Retinal pigment epithelial cell (primary cell): ENCODE measurements around the gene RPTOR.

ENCODE experiments used
- DNase-seq: peaks from one replicate; pipeline ENCODE4 v3.0.0-alpha.2; 2010; ENCODE audit warnings: low read depth
- H3K4me3 ChIP-seq: 2 replicates; pipeline ENCODE4 v1.5.1; 2011; ENCODE audit warnings: mild to moderate bottlenecking, low read length, control low read depth, moderate library complexity
- TF ChIP-seq, protein P1 (sequence below): conservative IDR thresholded peaks from 2 replicates; pipeline ENCODE4 v1.5.1; 2011; ENCODE audit warnings: low read depth, low read length, control low read depth, inconsistent platforms

RPTOR gene

DNA sequence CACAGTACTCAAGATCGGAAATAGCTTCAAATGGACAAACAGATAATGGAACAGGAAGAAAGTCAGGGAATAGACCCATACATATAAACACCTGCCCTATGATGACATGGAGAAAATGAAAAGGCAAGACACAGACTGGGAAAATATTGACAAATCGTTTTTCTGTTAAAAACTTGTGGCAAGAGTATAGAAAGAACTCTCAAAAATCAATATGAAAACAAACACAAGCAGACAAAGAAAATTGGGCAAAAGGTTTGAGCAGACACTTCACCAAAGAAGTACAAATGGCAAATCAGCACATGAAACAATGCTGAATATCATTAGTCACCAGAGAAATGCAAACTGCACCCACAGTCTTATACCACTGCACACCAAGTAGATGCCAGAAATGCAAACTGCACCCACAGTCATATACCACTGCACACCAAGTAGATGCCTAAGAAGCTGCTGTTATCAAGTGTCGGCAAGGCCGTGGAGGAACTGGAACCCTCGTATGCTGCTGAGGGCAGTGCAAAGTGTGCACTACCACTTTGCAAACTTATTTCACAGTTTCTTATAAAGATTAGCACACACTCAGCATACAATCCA lies 323.5 kb downstream of the RPTOR start:
- TF ChIP-seq, protein P1, sequence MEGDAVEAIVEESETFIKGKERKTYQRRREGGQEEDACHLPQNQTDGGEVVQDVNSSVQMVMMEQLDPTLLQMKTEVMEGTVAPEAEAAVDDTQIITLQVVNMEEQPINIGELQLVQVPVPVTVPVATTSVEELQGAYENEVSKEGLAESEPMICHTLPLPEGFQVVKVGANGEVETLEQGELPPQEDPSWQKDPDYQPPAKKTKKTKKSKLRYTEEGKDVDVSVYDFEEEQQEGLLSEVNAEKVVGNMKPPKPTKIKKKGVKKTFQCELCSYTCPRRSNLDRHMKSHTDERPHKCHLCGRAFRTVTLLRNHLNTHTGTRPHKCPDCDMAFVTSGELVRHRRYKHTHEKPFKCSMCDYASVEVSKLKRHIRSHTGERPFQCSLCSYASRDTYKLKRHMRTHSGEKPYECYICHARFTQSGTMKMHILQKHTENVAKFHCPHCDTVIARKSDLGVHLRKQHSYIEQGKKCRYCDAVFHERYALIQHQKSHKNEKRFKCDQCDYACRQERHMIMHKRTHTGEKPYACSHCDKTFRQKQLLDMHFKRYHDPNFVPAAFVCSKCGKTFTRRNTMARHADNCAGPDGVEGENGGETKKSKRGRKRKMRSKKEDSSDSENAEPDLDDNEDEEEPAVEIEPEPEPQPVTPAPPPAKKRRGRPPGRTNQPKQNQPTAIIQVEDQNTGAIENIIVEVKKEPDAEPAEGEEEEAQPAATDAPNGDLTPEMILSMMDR: no peak
- no peak for DNase-seq
- H3K4me3 ChIP-seq: no peak overlapping the region

DNA sequence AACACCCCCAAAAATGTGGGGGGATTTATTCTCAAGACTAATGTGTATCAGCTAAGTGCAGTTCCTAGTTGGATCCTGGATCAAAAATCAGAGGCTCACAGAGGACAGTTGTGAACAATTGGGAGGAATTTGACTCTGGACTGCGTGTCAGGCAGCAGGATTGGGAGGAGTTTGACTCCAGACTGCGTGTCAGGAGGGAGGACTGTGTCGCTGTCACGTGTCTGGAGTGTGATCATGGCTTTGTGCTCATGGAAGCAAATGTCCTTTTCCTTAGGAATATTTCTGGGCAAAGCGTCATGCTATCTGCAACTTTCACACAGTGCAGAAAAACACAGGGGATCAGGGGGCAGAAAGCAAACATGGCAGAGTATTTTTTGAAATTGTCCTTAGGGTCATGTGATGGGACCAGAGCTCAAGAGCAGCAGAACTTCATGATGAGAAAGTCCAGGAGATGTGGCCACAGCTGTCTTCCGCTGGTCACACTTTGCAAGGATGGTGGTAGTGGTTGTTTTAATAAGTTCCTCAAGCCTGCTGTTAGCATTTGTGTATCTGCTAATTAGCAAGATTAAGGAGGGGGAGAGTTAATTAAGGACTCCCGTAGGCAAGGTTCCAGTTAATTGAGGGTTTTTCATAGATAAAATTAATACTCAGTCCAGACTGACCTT lies 325.0 kb downstream of the RPTOR start:
- TF ChIP-seq, protein P1: no peak
- DNase-seq: no peak
- no peak overlapping the region for H3K4me3 ChIP-seq

DNA sequence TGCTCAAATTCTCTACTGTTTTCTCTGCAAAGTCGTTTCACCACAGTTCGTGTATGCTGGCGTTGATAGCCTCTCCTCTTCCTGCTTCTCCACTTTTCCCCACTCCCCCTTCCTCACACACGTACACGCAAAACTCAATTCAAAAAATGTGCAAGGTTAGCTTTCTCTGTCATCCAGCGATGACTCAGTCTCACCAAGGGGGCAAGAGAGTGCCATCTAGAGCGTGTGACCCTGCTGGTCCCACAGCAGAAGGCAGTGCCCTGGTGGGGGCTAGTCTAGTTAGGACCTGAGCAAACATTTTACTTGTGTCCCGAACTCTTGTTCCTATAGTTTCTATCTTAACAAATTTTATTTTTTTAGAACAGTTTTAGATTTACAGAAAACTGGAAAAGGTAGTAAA lies 325.8 kb downstream of the RPTOR start:
- no peak for DNase-seq
- no peak overlapping the region for H3K4me3 ChIP-seq
- TF ChIP-seq, protein P1: no peak

DNA sequence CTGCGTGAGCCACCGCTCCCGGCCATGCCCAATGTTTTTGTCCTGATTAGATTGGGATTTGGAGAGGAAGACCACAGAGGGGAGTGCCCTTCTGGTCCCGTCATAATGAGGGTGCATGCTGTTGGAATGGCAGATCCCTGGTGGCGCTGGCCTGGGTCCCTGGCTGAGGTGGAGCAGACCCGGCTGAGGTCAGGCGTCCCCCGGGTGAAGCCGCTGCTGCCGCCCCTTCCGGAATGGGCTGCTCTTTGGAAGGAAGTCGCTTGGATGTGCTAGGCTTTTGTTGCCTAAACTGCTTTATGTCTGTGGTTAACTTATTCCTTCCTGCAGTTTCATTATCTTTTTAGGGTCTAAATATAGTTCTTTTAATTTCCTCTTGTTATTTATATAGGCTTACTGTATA lies 326.7 kb downstream of the RPTOR start:
- DNase-seq: no peak
- TF ChIP-seq, protein P1: no peak
- no peak overlapping the region for H3K4me3 ChIP-seq

DNA sequence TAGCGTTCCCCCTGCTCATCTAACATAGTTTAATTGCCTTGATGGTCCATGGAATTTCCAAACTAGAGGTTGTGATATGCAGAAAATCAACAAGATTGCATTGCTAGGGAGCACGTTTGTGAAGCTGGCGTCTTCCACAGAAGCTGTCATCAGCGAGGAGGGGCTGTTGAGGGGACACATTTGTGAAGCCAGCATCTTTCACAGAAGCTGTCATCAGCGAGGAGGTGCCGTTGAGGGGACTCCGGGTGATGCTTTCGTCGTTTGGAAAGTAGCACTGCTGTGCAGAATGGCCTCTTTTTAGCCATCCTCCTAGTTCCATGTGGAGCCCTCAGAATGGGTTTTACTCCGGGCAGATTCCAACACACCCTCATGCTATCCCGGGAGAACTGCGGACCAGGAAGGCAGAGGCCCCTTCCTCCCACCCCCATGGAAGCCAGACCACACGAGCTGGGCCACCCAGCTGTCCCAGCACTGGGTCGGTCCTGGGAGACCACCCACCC lies 327.4 kb downstream of the RPTOR start:
- TF ChIP-seq, protein P1: no peak
- H3K4me3 ChIP-seq: no peak overlapping the region
- no peak for DNase-seq

DNA sequence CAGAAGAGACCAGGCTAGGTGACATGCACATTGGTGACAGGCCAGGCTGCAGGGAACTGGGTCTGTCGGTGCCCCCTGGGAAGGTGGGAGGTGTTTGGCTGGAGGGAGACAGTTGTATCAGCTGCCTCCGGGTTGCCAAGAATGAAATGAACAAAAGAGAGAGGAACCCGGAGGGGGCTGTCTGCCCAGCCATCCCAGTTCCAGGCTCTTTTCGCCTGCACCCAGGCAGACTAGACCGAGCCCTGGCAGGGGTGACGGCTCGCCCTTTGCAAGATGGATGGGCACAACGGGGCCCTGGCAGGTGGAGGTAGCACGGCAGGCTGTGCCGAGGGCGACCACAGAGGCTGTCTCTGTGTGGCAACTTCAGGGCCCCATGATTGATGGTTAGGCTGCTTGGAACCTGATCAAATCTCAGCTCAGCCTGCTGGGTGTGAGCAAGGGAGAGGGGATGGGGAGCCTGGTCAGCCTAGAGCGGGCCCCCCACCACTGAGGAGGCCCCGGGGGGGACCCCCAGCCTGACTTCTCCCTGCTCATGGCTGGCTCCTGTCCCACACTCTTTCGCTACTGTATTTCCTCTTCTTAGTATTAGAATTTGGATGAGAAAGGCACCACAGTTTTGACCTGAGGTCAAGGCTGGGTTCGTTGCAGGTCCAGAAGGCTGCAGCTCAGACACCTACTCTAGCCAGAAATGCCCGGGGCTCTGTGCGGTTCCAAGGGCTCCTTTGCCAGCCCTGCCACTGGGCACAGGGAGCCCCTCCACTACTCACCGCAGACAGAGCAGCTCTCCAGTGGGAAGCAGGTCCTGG lies 328.1 kb downstream of the RPTOR start:
- TF ChIP-seq, protein P1: no peak
- H3K4me3 ChIP-seq: no peak overlapping the region
- DNase-seq: no peak
